ACC112 (cell line): ENCODE measurements around the gene SLC41A3.

Source experiments
- H2AFZ ChIP-seq: fragments of 200-600 bp; sonication (generic); one replicate; pipeline ENCODE4 v1.6.0; 2017; ENCODE audit warnings: antibody characterized with exemption, low read length; ENCODE audit not compliant: unreplicated experiment
- H3K27ac ChIP-seq: fragments of 200-600 bp; sonication (generic); 2 replicates; pipeline ENCODE4 v1.5.1; 2014; ENCODE audit warnings: low read depth, mild to moderate bottlenecking, antibody characterized with exemption, low read length, moderate library complexity
- H3K27me3 ChIP-seq: fragments of 200-600 bp; sonication (generic); 2 replicates; pipeline ENCODE4 v1.6.1; 2014; ENCODE audit warnings: mild to moderate bottlenecking, antibody characterized with exemption, low read length, moderate library complexity, mixed read lengths; ENCODE audit not compliant: insufficient read depth
- H3K36me3 ChIP-seq: fragments of 200-600 bp; sonication (generic); 2 replicates; pipeline ENCODE4 v1.6.1; 2016; ENCODE audit warnings: mild to moderate bottlenecking, antibody characterized with exemption, low read length, moderate library complexity, mixed read lengths; ENCODE audit not compliant: insufficient read depth
- H3K4me1 ChIP-seq: fragments of 200-600 bp; sonication (generic); one replicate; pipeline ENCODE4 v1.6.1; 2016; ENCODE audit warnings: low read length, mixed read lengths; ENCODE audit not compliant: insufficient read depth, unreplicated experiment, control insufficient read depth
- H3K4me3 ChIP-seq: fragments of 200-600 bp; sonication (generic); 2 replicates; pipeline ENCODE4 v1.5.1; 2014; ENCODE audit warnings: mild to moderate bottlenecking, low read depth, low read length
- H3K79me2 ChIP-seq: fragments of 200-600 bp; sonication (generic); one replicate; pipeline ENCODE4 v1.6.0; 2016; ENCODE audit warnings: low read length; ENCODE audit not compliant: control insufficient read depth, unreplicated experiment, insufficient read depth

The SLC41A3 gene

GRCh38 chr3:126127904-126128303, 44.0 kb upstream of the SLC41A3 start:
- peaks cover 10% of the 10 kb centered on the region for H3K4me1 ChIP-seq
- H3K4me3 ChIP-seq, result no peak overlapping the region
- H3K27ac ChIP-seq, result no peak overlapping the region
- H2AFZ ChIP-seq, result no peak overlapping the region
- no peaks in the 10 kb centered on the region for H3K36me3 ChIP-seq
- no peaks in the 10 kb centered on the region; the same call in 1 of the 2 replicates for H3K27me3 ChIP-seq
- no peaks in the 10 kb centered on the region for H3K79me2 ChIP-seq

- H3K4me3 ChIP-seq, result no peak overlapping the region
- H2AFZ ChIP-seq, result no peak overlapping the region
- H3K27me3 ChIP-seq, result no peaks in the 10 kb centered on the region; the same call in 1 of the 2 replicates
- no peaks in the 10 kb centered on the region for H3K36me3 ChIP-seq
- H3K79me2 ChIP-seq, result no peaks in the 10 kb centered on the region
- H3K4me1 ChIP-seq, result peaks cover 10% of the 10 kb centered on the region
- H3K27ac ChIP-seq, result no peak overlapping the region
Measured at GRCh38 chr3:126127452-126127851, 43.5 kb upstream of the SLC41A3 start.

GRCh38 chr3:126126811-126127431, 43.0 kb upstream of the SLC41A3 start:
- Histone ChIP-seq H3K4me3 (no peak overlapping the region), H3K27me3 (peaks cover 2% of the 10 kb centered on the region), H3K4me1 (peaks cover 10% of the 10 kb centered on the region), H3K36me3 (no peaks in the 10 kb centered on the region), H3K27ac (no peak overlapping the region), H3K79me2 (no peaks in the 10 kb centered on the region), H2AFZ (no peak overlapping the region)

GRCh38 chr3:126126286-126126685, 42.4 kb upstream of the SLC41A3 start:
- no peak overlapping the region for H2AFZ ChIP-seq
- H3K4me1 ChIP-seq, result peaks cover 10% of the 10 kb centered on the region
- H3K79me2 ChIP-seq, result no peaks in the 10 kb centered on the region
- H3K36me3 ChIP-seq, result no peaks in the 10 kb centered on the region
- H3K4me3 ChIP-seq, result no peak overlapping the region
- no peak overlapping the region for H3K27ac ChIP-seq
- H3K27me3 ChIP-seq, result peaks cover 8% of the 10 kb centered on the region; the same call in 1 of the 2 replicates

- Histone ChIP-seq H3K4me3 (no peak overlapping the region), H3K36me3 (no peaks in the 10 kb centered on the region), H3K27ac (no peak overlapping the region), H3K27me3 (peaks cover 11% of the 10 kb centered on the region; the same call in 1 of the 2 replicates), H2AFZ (no peak overlapping the region), H3K4me1 (peaks cover 10% of the 10 kb centered on the region), H3K79me2 (no peaks in the 10 kb centered on the region)
Measured at GRCh38 chr3:126125781-126126251, 41.9 kb upstream of the SLC41A3 start.

GRCh38 chr3:126125341-126125740, 41.4 kb upstream of the SLC41A3 start:
- Histone ChIP-seq H3K4me3 (no peak overlapping the region), H3K4me1 (peaks cover 10% of the 10 kb centered on the region), H3K79me2 (no peaks in the 10 kb centered on the region)

GRCh38 chr3:126124896-126125295, 41.0 kb upstream of the SLC41A3 start:
- no peak overlapping the region for H3K27ac ChIP-seq
- no peak overlapping the region for H3K4me3 ChIP-seq
- H3K36me3 ChIP-seq, result no peaks in the 10 kb centered on the region
- no peak overlapping the region for H2AFZ ChIP-seq
- H3K4me1 ChIP-seq, result peaks cover 9% of the 10 kb centered on the region
- H3K79me2 ChIP-seq, result no peaks in the 10 kb centered on the region
- H3K27me3 ChIP-seq, result peaks cover 16% of the 10 kb centered on the region

More at GRCh38 chr3:126125341-126125740, 41.4 kb upstream of the SLC41A3 start:
- Histone ChIP-seq H3K27ac (no peak overlapping the region), H3K27me3 (peaks cover 12% of the 10 kb centered on the region), H2AFZ (no peak overlapping the region), H3K36me3 (no peaks in the 10 kb centered on the region)

GRCh38 chr3:126124148-126124868, 40.4 kb upstream of the SLC41A3 start:
- no peak overlapping the region for H2AFZ ChIP-seq
- H3K4me1 ChIP-seq, result peaks cover 3% of the 10 kb centered on the region
- no peak overlapping the region for H3K4me3 ChIP-seq
- peaks cover 22% of the 10 kb centered on the region for H3K27me3 ChIP-seq
- H3K36me3 ChIP-seq, result no peaks in the 10 kb centered on the region
- H3K27ac ChIP-seq, result no peak overlapping the region
- H3K79me2 ChIP-seq, result no peaks in the 10 kb centered on the region

GRCh38 chr3:126121632-126122031, 37.7 kb upstream of the SLC41A3 start:
- H3K27me3 ChIP-seq, result peaks cover 36% of the 10 kb centered on the region
- no peaks in the 10 kb centered on the region for H3K79me2 ChIP-seq
- no peak overlapping the region for H3K27ac ChIP-seq

GRCh38 chr3:126121074-126121473, 37.1 kb upstream of the SLC41A3 start:
- H2AFZ ChIP-seq, result no peak overlapping the region
- no peaks in the 10 kb centered on the region for H3K36me3 ChIP-seq
- H3K4me3 ChIP-seq, result no peak overlapping the region
- no peak overlapping the region for H3K27ac ChIP-seq
- H3K4me1 ChIP-seq, result no peaks in the 10 kb centered on the region
- peaks cover 36% of the 10 kb centered on the region for H3K27me3 ChIP-seq
- H3K79me2 ChIP-seq, result no peaks in the 10 kb centered on the region

More at GRCh38 chr3:126121632-126122031, 37.7 kb upstream of the SLC41A3 start:
- H3K4me1 ChIP-seq, result no peaks in the 10 kb centered on the region
- H3K4me3 ChIP-seq, result no peak overlapping the region
- no peaks in the 10 kb centered on the region for H3K36me3 ChIP-seq
- H2AFZ ChIP-seq, result no peak overlapping the region

GRCh38 chr3:126119976-126120375, 36.1 kb upstream of the SLC41A3 start:
- H3K4me3 ChIP-seq, result no peak overlapping the region
- no peak overlapping the region for H2AFZ ChIP-seq
- H3K4me1 ChIP-seq, result no peaks in the 10 kb centered on the region
- no peaks in the 10 kb centered on the region for H3K36me3 ChIP-seq
- H3K27ac ChIP-seq, result no peak overlapping the region
- H3K27me3 ChIP-seq, result peaks cover 36% of the 10 kb centered on the region
- no peaks in the 10 kb centered on the region for H3K79me2 ChIP-seq
